Adrenal gland (tissue), 12 donors: ENCODE measurements around the gene ZFHX3. TPM values are rescaled to one million over a fixed set of nuclear protein-coding genes. Genes with fewer than 3 reads are reported as not detected.
A peak's percentile ranks its signal among the peaks of the same experiment; 100 is the strongest.

ENCODE experiments used
- DNase-seq, 7 donors: peaks; one replicate each; pipeline ENCODE4 v3.0.0-alpha.2; 2019 to 2020
- H3K27ac ChIP-seq, 5 donors: fragments of 200-600 bp; sonication (generic) in 4 of 5; 1 replicate in 3 of 5; 2 replicates in 2 of 5; pipeline versions ENCODE4 v1.5.1 to v1.8.0; 2016 to 2020; ENCODE audit warnings: mild to moderate bottlenecking in 1 of 5
- H3K27me3 ChIP-seq: fragments of 200-600 bp; 2 replicates; pipeline ENCODE4 v1.8.0; 2021
- H3K36me3 ChIP-seq, 2 donors: fragments of 200-600 bp; replicated peaks in 1 of 2; 1 replicate in 1 of 2; 2 replicates in 1 of 2; pipeline versions ENCODE4 v1.5.1 to v1.8.0; 2018 to 2022
- H3K4me1 ChIP-seq, 2 donors: fragments of 200-600 bp; replicated peaks in 1 of 2; 1 replicate in 1 of 2; 2 replicates in 1 of 2; pipeline versions ENCODE4 v1.5.1 to v1.8.0; 2018 to 2021
- H3K4me3 ChIP-seq, 4 donors: fragments of 200-600 bp; sonication (generic) in 3 of 4; one replicate each; pipeline ENCODE4 v1.5.1; 2016 to 2018
- H3K9me3 ChIP-seq, 3 donors: fragments of 200-600 bp; sonication (generic) in 1 of 3; replicated peaks in 1 of 3; 1 replicate in 2 of 3; 2 replicates in 1 of 3; pipeline versions ENCODE4 v1.5.1 to v1.8.0; 2016 to 2021
- CTCF ChIP-seq, 6 experiments: fragments of 450-650 bp in 4 of 6; fragments of 200-600 bp in 2 of 6; sonication (generic) in 1 of 6; IDR thresholded peaks; 1 replicate in 5 of 6; 2 replicates in 1 of 6; pipeline versions ENCODE4 v1.5.1 to v1.8.0; 2016 to 2021; ENCODE audit warnings: antibody characterized with exemption in 6 of 6, mild to moderate bottlenecking in 2 of 6, moderate library complexity in 1 of 6
- POLR2A ChIP-seq, 2 donors: fragments of 450-650 bp; IDR thresholded peaks; one replicate each; pipeline ENCODE4 v1.6.1; 2017; ENCODE audit warnings: antibody characterized with exemption in 2 of 2, mild to moderate bottlenecking in 2 of 2, moderate library complexity in 1 of 2
- WGBS, 4 donors: extraction: QIAGEN DNeasy Blood & Tissue Kit in 2 of 4; methylation state at CpG; one replicate each; pipeline versions ENCODE4 v1.1.5 to v1.1.7; 2013 to 2017; 5-methylcytosine and 5-hydroxymethylcytosine counted together
- intact Hi-C, 2 donors: fragments of 100-400 bp; cut with DNase I; formaldehyde crosslinking; loops; one replicate each; pipeline versions ENCODE4 v1.14.1 to v1.15.0; 2022 to 2023
- polyA plus RNA-seq, 3 donors: library from polyadenylated mRNA; stranded (reverse); fragments of 200-250 nt in 2 of 3; fragments of 350-450 nt in 1 of 3; fragmentation: Illumina TruSeq in 1 of 3; extraction: RNeasy Lipid Tissue Mini Kit (QIAGEN cat#74804) in 1 of 3; gene quantifications; one replicate each; pipeline ENCODE4 v1.2.3, GENCODE V29; 2013 to 2014
- total RNA-seq, 9 donors: library from RNA; depleted of rRNA in 4 of 9; stranded (reverse); fragments of >200 nt in 4 of 9; fragments of 120-200 nt in 1 of 9; fragmentation: NEBNext Ultra II Directional in 1 of 9; extraction: Animal tissue kit (Norgen Biotek cat#: 25700) in 1 of 9; gene quantifications; one replicate each; pipeline versions ENCODE4 v1.1.0 to v1.2.4, GENCODE V29; 2013 to 2023
- donor health status: healthy with polysubstance abuse.
- donor health status: Bipolar disorder and iron deficiency.
- donor health status: DM: yes; HTN: yes; CAD: no.
- donor health status: DM: no; HTN: no; CAD: no.
- donor health status: DM: no; HTN: no; CAD: no.
- donor health status: DM: yes; HTN: yes; CAD: no.

Gene ZFHX3
- total and polyA plus RNA-seq, 12 donors, result 2.4 to 31.6 (median 19.3) TPM

DNA sequence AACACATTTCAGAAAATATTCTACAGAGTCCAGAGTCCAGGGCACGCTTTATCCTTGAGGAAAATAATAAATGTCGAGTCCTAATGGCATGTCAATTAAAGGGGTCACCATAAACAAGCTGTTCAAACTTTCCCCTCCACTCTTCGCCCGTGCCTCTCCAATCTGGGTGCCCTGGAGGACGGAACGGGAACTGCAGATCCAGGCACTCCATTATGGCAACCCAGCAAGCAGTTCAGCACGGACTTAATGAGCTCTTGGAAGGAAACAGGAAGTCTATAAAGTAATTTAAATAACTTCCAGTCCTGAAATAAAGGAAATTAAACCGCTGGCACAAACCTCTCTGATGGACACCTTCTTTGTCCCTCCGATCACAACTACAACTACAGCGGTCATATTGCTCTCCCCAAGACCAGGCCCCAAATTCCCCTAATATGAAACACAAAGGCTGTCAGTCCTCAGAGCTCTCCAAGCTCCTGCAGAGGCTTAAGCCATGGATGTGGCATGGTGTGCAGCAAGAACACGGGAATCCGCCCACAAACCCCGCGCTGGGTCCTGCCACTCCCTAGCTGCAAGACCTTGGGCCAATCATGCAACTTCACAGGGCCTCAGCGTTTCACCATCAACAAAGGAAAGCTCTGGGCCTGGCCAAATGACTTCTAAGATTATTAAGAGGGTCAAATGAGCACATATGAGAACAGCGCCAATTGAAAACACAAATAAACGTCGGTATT lies 52.6 kb downstream of the ZFHX3 start:
- intact Hi-C loops, result no loop called here
- peaks cover 8 to 29% of the 10 kb centered on the region in 2 donors for H3K4me1 ChIP-seq
- DNase-seq, result no peak
- H3K4me3 ChIP-seq, result no peak overlapping the region
- no peaks in the 10 kb centered on the region for H3K27me3 ChIP-seq
- peak in 4 of 6 experiments; percentile 19 to 37 (median 24) for TF ChIP-seq CTCF (IDR thresholded peaks at IDR 0.05)
- TF ChIP-seq POLR2A (IDR thresholded peaks at IDR 0.05), result no peak
- H3K36me3 ChIP-seq, result no peaks in the 10 kb centered on the region
- H3K9me3 ChIP-seq, result no peaks in the 10 kb centered on the region
- WGBS, 4 donors, result 83 to 86% (median 84%) methylated on average over 18 of the region's 18 CpGs
- no peak overlapping the region for H3K27ac ChIP-seq

- TF ChIP-seq CTCF (IDR thresholded peaks at IDR 0.05) (no peak), POLR2A (IDR thresholded peaks at IDR 0.05) (no peak)
- Histone ChIP-seq H3K36me3 (no peaks in the 10 kb centered on the region), H3K27ac (no peak overlapping the region), H3K4me1 (peaks cover 23 to 44% of the 10 kb centered on the region in 2 donors), H3K27me3 (no peaks in the 10 kb centered on the region), H3K4me3 (no peak overlapping the region), H3K9me3 (no peaks in the 10 kb centered on the region)
- DNase-seq, result no peak
- intact Hi-C loops, result no loop called here
- 66 to 82% (median 71%) methylated on average over 6 of the region's 6 CpGs for WGBS, 4 donors
Observed at GRCh38 chr16:72992142-72992601, 55.8 kb downstream of the ZFHX3 start.

DNA sequence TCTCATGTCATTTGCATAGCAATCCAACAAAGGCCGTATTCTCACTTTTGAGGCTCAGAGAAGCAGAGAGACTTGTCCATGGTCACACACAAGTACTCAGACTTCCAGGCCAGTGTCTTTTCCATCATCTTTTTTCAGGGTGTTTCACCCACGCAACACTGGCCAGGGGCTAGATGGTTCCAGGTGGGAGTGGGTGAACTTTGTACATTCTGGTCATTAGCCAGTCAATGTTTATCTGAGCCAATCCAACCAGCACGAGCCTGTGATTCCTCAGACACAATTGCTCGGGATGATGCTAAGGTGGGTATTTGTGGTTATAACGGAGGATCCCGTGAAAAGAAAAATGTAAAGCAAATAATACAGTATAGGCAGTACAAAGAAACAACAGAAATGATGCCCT lies 56.3 kb downstream of the ZFHX3 start:
- no peaks in the 10 kb centered on the region for H3K36me3 ChIP-seq
- H3K4me3 ChIP-seq, result no peak overlapping the region
- peaks cover 23 to 43% of the 10 kb centered on the region in 2 donors for H3K4me1 ChIP-seq
- no peak for DNase-seq
- WGBS, 4 donors, result 84 to 99% (median 92%) methylated on average over 6 of the region's 6 CpGs
- TF ChIP-seq CTCF (IDR thresholded peaks at IDR 0.05), result no peak
- TF ChIP-seq POLR2A (IDR thresholded peaks at IDR 0.05), result no peak
- H3K27ac ChIP-seq, result no peak overlapping the region
- no peaks in the 10 kb centered on the region for H3K27me3 ChIP-seq
- H3K9me3 ChIP-seq, result no peaks in the 10 kb centered on the region
- intact Hi-C loops, result no loop called here

GRCh38 chr16:72991211-72991610 lies 56.7 kb downstream of the ZFHX3 start:
- peaks cover 23 to 47% of the 10 kb centered on the region in 2 donors for H3K4me1 ChIP-seq
- TF ChIP-seq CTCF (IDR thresholded peaks at IDR 0.05), result no peak
- TF ChIP-seq POLR2A (IDR thresholded peaks at IDR 0.05), result no peak
- no peaks in the 10 kb centered on the region for H3K27me3 ChIP-seq
- WGBS, 4 donors, result 65 to 71% (median 68%) methylated on average over 2 of the region's 2 CpGs
- no peaks in the 10 kb centered on the region for H3K36me3 ChIP-seq
- intact Hi-C loops, result no loop called here
- no peak for DNase-seq
- H3K4me3 ChIP-seq, result no peak overlapping the region
- no peak overlapping the region for H3K27ac ChIP-seq
- H3K9me3 ChIP-seq, result no peaks in the 10 kb centered on the region
